ENCODE results near the gene ABTB2. TPM values are rescaled to one million over a fixed set of nuclear protein-coding genes. Genes with fewer than 3 reads are reported as not detected.

Gene ABTB2
- total RNA-seq, 2 donors from 2014 or later = 2.1 to 4.3 TPM

DNA sequence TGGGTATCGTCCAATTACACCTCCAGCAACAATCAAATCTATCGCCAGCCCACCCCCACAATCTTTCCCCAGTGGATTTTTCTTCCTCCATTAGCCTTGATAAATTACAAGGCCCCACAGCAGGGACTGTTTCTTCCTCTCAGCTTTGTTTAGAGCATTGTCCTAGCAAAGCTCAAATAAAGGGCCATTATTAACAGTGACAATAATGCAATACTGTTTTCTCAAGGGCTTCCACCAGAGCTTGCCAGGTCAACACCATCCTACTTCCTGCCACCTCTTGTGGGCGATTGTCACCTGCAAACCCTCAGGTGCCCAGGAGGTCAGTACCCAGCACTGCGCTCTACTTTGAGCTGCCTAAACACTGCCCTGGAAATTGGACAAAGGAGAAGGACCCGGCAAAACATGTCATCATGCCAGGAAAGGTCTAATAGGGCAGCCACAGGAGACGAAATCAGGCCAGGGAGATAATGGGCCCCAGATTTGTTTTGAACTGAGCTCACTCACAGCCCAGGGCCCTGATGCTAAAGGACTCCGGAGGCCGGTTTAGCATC, 95.2 kb downstream of the ABTB2 start:
- peak in 2 of 4 donors; percentile 18 to 41 for DNase-seq
- intact Hi-C loops (cut with DNase I) = no loop called here
- 49 to 56% methylated on average over 6 to 8 of the region's 8 CpGs for WGBS, 2 donors
- Histone ChIP-seq H3K4me3 (no peak overlapping the region), H3K9me3 (no peaks in the 10 kb centered on the region), H3K27ac (peak overlapping the region; percentile 59 to 80 (median 70)), H3K4me1 (peaks cover 26% of the 10 kb centered on the region), H3K36me3 (replicated peaks in 1 of 2; ENCODE audit: insufficient read depth in 1 of 2, low read depth in 2 of 2) (no peaks in the 10 kb centered on the region), H3K27me3 (no peaks in the 10 kb centered on the region)
- ATAC-seq = peak; percentile 74
- no peak for TF ChIP-seq POLR2A (IDR thresholded peaks at IDR 0.05)
- TF ChIP-seq, protein P1, sequence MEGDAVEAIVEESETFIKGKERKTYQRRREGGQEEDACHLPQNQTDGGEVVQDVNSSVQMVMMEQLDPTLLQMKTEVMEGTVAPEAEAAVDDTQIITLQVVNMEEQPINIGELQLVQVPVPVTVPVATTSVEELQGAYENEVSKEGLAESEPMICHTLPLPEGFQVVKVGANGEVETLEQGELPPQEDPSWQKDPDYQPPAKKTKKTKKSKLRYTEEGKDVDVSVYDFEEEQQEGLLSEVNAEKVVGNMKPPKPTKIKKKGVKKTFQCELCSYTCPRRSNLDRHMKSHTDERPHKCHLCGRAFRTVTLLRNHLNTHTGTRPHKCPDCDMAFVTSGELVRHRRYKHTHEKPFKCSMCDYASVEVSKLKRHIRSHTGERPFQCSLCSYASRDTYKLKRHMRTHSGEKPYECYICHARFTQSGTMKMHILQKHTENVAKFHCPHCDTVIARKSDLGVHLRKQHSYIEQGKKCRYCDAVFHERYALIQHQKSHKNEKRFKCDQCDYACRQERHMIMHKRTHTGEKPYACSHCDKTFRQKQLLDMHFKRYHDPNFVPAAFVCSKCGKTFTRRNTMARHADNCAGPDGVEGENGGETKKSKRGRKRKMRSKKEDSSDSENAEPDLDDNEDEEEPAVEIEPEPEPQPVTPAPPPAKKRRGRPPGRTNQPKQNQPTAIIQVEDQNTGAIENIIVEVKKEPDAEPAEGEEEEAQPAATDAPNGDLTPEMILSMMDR (IDR thresholded peaks at IDR 0.05) = no peak

DNA sequence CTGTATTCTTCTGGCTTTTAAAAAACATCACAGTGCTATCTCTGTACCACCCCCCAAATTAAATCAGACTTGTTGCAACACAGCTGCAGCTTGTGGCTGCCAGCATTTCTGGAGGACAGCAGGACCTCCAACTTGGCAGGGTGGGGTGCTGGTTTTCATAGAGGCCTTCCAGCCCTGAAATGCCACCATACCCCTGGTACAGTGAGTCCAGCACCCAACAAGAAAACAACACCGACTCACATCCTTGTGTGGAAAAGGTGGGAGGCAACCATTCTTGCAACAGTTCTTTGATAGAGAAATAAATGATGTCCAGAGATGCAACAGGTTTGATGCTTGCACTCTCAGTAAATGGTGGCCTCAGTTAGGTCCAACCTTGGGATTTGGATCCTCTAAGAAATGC, 96.0 kb downstream of the ABTB2 start:
- H3K9me3 ChIP-seq = no peaks in the 10 kb centered on the region
- ATAC-seq (no peak), DNase-seq (no peak)
- 62 to 90% methylated on average over 1 of the region's 1 CpG for WGBS, 2 donors
- intact Hi-C loops (cut with DNase I) = no loop called here
- H3K4me1 ChIP-seq = peaks cover 30% of the 10 kb centered on the region
- H3K27ac ChIP-seq = peak overlapping the region in 3 of 4 donors; percentile 66 to 80 (median 73)
- H3K27me3 ChIP-seq = no peaks in the 10 kb centered on the region
- no peaks in the 10 kb centered on the region for H3K36me3 ChIP-seq (replicated peaks in 1 of 2; ENCODE audit: insufficient read depth in 1 of 2, low read depth in 2 of 2)
- TF ChIP-seq, protein P1 (IDR thresholded peaks at IDR 0.05) = no peak
- no peak for TF ChIP-seq POLR2A (IDR thresholded peaks at IDR 0.05)
- no peak overlapping the region for H3K4me3 ChIP-seq

DNA sequence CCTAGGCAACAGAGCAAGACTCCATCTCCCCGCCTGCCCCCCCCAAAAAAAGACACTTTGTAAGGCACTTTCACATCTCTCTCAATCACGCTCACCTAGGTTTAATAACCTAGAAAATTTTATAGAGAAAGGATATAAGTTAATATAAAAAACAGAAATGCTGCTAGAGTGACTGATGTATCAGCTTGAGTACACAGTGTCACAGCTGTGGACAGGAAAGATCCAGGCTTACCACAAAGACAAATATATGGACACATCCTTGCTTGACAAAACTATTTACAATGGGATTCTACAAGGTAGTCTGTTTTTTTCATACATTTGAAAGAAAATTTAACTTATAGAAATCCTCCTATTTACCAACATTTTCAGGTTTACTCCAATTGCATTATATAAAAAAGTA, 96.7 kb downstream of the ABTB2 start:
- H3K27ac ChIP-seq = no peak overlapping the region
- H3K36me3 ChIP-seq (replicated peaks in 1 of 2; ENCODE audit: insufficient read depth in 1 of 2, low read depth in 2 of 2) = no peaks in the 10 kb centered on the region
- DNase-seq = no peak
- H3K4me1 ChIP-seq = peaks cover 32% of the 10 kb centered on the region
- intact Hi-C loops (cut with DNase I) = no loop called here
- WGBS, 2 donors = 91 to 96% methylated on average over 2 of the region's 2 CpGs
- no peaks in the 10 kb centered on the region for H3K9me3 ChIP-seq
- no peak overlapping the region for H3K4me3 ChIP-seq
- ATAC-seq = no peak
- TF ChIP-seq, protein P1 (IDR thresholded peaks at IDR 0.05) = no peak
- no peak for TF ChIP-seq POLR2A (IDR thresholded peaks at IDR 0.05)
- H3K27me3 ChIP-seq = no peaks in the 10 kb centered on the region

DNA sequence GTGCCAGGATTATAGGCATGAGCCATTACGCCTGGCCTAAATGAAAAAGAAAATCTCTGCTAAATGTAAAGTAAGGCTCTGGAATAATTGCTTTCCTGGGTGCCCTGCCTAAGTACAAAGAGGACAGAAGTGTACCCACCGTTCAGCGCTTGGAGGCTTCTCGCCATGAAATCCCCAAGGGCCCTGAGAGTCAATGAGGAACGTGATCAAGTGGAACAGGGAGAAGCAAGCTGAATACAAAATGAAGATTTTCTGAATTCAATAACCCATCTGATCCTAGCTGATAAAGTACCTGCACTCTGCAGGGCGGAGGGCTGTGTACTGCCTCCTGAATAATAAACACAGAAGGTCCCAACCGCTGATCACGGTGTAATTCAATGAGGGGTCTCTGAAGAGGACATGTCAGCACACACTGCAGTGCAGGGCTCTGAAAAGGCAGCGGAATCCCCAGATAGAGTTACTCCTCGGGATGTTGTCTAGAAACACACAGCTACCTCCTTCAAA, 97.7 kb downstream of the ABTB2 start:
- WGBS, 2 donors = 93 to 94% methylated on average over 10 of the region's 10 CpGs
- intact Hi-C loops (cut with DNase I) = no loop called here
- Histone ChIP-seq H3K9me3 (no peaks in the 10 kb centered on the region), H3K27me3 (no peaks in the 10 kb centered on the region), H3K36me3 (replicated peaks in 1 of 2; ENCODE audit: insufficient read depth in 1 of 2, low read depth in 2 of 2) (no peaks in the 10 kb centered on the region), H3K4me1 (peaks cover 32% of the 10 kb centered on the region), H3K27ac (no peak overlapping the region), H3K4me3 (no peak overlapping the region)
- no peak for TF ChIP-seq POLR2A (IDR thresholded peaks at IDR 0.05)
- TF ChIP-seq, protein P1 (IDR thresholded peaks at IDR 0.05) = no peak
- ATAC-seq (no peak), DNase-seq (no peak)

DNA sequence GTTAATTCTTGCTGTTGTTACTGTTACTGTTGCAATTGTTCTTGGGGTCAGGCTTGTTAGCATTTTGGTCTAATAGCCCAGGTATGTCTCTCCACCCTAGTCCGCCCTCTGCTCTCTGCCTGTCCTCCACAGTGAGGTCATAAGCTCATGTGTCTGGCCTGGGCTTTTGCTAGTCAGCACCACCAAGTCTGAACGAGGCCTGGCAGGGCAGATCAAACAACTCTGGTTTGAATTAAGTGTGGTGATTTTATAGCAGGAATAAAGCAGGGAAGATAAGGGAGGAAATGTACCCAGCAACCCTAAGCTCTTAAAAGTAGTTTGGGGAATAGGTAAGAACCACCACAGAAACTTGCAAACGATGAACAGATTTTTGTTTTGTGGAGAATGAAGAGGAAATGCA, 98.7 kb downstream of the ABTB2 start:
- Histone ChIP-seq H3K4me3 (no peak overlapping the region), H3K27ac (no peak overlapping the region), H3K27me3 (no peaks in the 10 kb centered on the region), H3K9me3 (no peaks in the 10 kb centered on the region), H3K36me3 (replicated peaks in 1 of 2; ENCODE audit: insufficient read depth in 1 of 2, low read depth in 2 of 2) (no peaks in the 10 kb centered on the region), H3K4me1 (peaks cover 29% of the 10 kb centered on the region)
- DNase-seq (no peak), ATAC-seq (no peak)
- TF ChIP-seq, protein P1 (IDR thresholded peaks at IDR 0.05) = no peak
- TF ChIP-seq POLR2A (IDR thresholded peaks at IDR 0.05) = no peak
- intact Hi-C loops (cut with DNase I) = no loop called here
- WGBS, 2 donors = 75 to 77% methylated on average over 3 of the region's 3 CpGs

Measured in body of pancreas (tissue), 4 donors.